Measurements from ENCODE around the gene GNL3. TPM values are rescaled to one million over a fixed set of nuclear protein-coding genes. Genes with fewer than 3 reads are reported as not detected.

The GNL3 gene
- total and polyA plus RNA-seq, 2 of the 8 experiments (the other 6 are each of a cell fraction or from before 2014, with no cell fraction given), result 45.5 to 184 TPM

- TF ChIP-seq TAF7 (optimal IDR thresholded peaks at IDR 0.05; ENCODE audit: borderline replicate concordance, low read depth, low read length) (no peak), E2F6 (IDR thresholded peaks at IDR 0.05) (no peak), NRF1 (IDR thresholded peaks at IDR 0.05; ENCODE audit: low read depth, low read length) (no peak)
These were observed 11.2 kb downstream of the GNL3 start (continued) for GRCh38 chr3:52696830-52697631.

All from H1 (cell line).